Natural killer cell (primary cell): Measurements from ENCODE around the gene LHB. TPM values are rescaled to one million over a fixed set of nuclear protein-coding genes. Genes with fewer than 3 reads are reported as not detected.
"Not testable (repeated sequence)": the region's sequence is repeated elsewhere in the genome, so short reads cannot be mapped to it uniquely, and the experiment has no call there.

Experiments used
- ATAC-seq, 3 donors: fragments of 150-1000 bp in 2 of 3; fragments of 200-7000 bp in 1 of 3; cut with Tn5 transposase; 1 replicate in 1 of 3; 2 replicates in 2 of 3; pipeline ENCODE4 v1.10.0; 2021; ENCODE audit warnings: mild to moderate bottlenecking in 2 of 3, moderate library complexity in 2 of 3
- DNase-seq, 2 donors: peaks; one replicate each; pipeline versions ENCODE4 v3.0.0 to v3.0.0-alpha.2; 2013 to 2021; ENCODE audit warnings: mixed read lengths in 1 of 2
- H3K27ac ChIP-seq: one replicate; pipeline ENCODE4 v1.5.1; 2013; ENCODE audit warnings: mild to moderate bottlenecking, low read length
- H3K27me3 ChIP-seq: one replicate; pipeline ENCODE4 v1.6.1; 2013; ENCODE audit warnings: low read length; ENCODE audit not compliant: control insufficient read depth, insufficient read depth
- H3K36me3 ChIP-seq: one replicate; pipeline ENCODE4 v1.6.1; 2013; ENCODE audit warnings: low read length; ENCODE audit not compliant: control insufficient read depth, insufficient read depth
- H3K4me1 ChIP-seq: one replicate; pipeline ENCODE4 v1.6.1; 2013; ENCODE audit warnings: low read length; ENCODE audit not compliant: control insufficient read depth, insufficient read depth
- H3K4me3 ChIP-seq: one replicate; pipeline ENCODE4 v1.5.1; 2013; ENCODE audit warnings: low read length
- H3K9me3 ChIP-seq: one replicate; pipeline ENCODE4 v1.6.1; 2013; ENCODE audit warnings: low read length; ENCODE audit not compliant: control insufficient read depth, insufficient read depth
- H3K27ac Mint-ChIP-seq, 2 donors: one replicate each; pipeline ENCODE4 v1.8.0; 2022; ENCODE audit warnings: mild to moderate bottlenecking in 2 of 2, mixed read lengths in 2 of 2, moderate library complexity in 1 of 2
- H3K27me3 Mint-ChIP-seq, 2 donors: one replicate each; pipeline ENCODE4 v1.8.0; 2022; ENCODE audit warnings: low read depth in 2 of 2, mixed read lengths in 2 of 2
- H3K36me3 Mint-ChIP-seq: one replicate; pipeline ENCODE4 v1.8.0; 2022; ENCODE audit warnings: mixed read lengths
- H3K4me1 Mint-ChIP-seq, 2 donors: one replicate each; pipeline ENCODE4 v1.8.0; 2022; ENCODE audit warnings: mixed read lengths in 2 of 2
- H3K4me3 Mint-ChIP-seq: one replicate; pipeline ENCODE4 v1.8.0; 2022; ENCODE audit warnings: mild to moderate bottlenecking, moderate library complexity, mixed read lengths
- H3K9me3 Mint-ChIP-seq, 2 donors: one replicate each; pipeline ENCODE4 v1.8.0; 2022; ENCODE audit warnings: mixed read lengths in 2 of 2
- CTCF ChIP-seq: fragments of 200-600 bp; IDR thresholded peaks from one replicate; pipeline ENCODE4 v1.8.0; 2022; ENCODE audit warnings: antibody characterized with exemption
- WGBS: methylation state at CpG from one replicate; pipeline ENCODE4 v1.1.7; 2013; ENCODE audit warnings: missing lambda C conversion rate; ENCODE audit not compliant: insufficient coverage; 5-methylcytosine and 5-hydroxymethylcytosine counted together
- intact Hi-C: fragments of 100-400 bp; cut with micrococcal nuclease; formaldehyde crosslinking; loops from one replicate; pipeline ENCODE4 v1.14.2; 2022
- total RNA-seq, 4 donors: library from RNA; stranded (reverse); fragments of 120-200 nt in 1 of 4; gene quantifications; one replicate each; pipeline versions ENCODE4 v1.2.3 to v1.2.4, GENCODE V29; 2013 to 2022

LHB gene
- total RNA-seq, 3 donors from 2014 or later (not counting 1 experiment from before 2014, with no cell fraction given), result 1.4 TPM; not detected in 2

GRCh38 chr19:49029749-49030148 lies 12.9 kb upstream of the LHB start:
- H3K27me3 Mint-ChIP-seq, result not testable (repeated sequence)

GRCh38 chr19:49028686-49029085 lies 11.8 kb upstream of the LHB start:
- intact Hi-C loops, DNase-seq, H3K4me3 ChIP-seq, H3K36me3 Mint-ChIP-seq, H3K27me3 Mint-ChIP-seq, H3K36me3 ChIP-seq, H3K4me1 ChIP-seq, ATAC-seq, H3K4me1 Mint-ChIP-seq, H3K27ac Mint-ChIP-seq, H3K9me3 Mint-ChIP-seq, H3K9me3 ChIP-seq, H3K27me3 ChIP-seq, H3K4me3 Mint-ChIP-seq, H3K27ac ChIP-seq: not testable (repeated sequence)
- 88% methylated on average over 2 of the region's 9 CpGs for WGBS

More at GRCh38 chr19:49029749-49030148, 12.9 kb upstream of the LHB start:
- H3K4me3 Mint-ChIP-seq, H3K9me3 Mint-ChIP-seq, H3K9me3 ChIP-seq, DNase-seq, H3K27ac ChIP-seq, H3K4me3 ChIP-seq, intact Hi-C loops, H3K36me3 ChIP-seq, ATAC-seq, H3K27me3 ChIP-seq, H3K36me3 Mint-ChIP-seq, H3K4me1 ChIP-seq, H3K27ac Mint-ChIP-seq, H3K4me1 Mint-ChIP-seq: not testable (repeated sequence)
- 90% methylated on average over 12 of the region's 14 CpGs for WGBS

- H3K4me1 ChIP-seq, DNase-seq, H3K36me3 ChIP-seq, intact Hi-C loops, H3K4me1 Mint-ChIP-seq, ATAC-seq, H3K27ac Mint-ChIP-seq, H3K27me3 ChIP-seq, H3K4me3 ChIP-seq, H3K36me3 Mint-ChIP-seq, H3K27ac ChIP-seq, H3K9me3 Mint-ChIP-seq, H3K27me3 Mint-ChIP-seq, H3K9me3 ChIP-seq, H3K4me3 Mint-ChIP-seq: not testable (repeated sequence)
- whole genome bisulfite sequencing, result 90% methylated on average over 22 of the region's 23 CpGs
These were observed 8.7 kb upstream of the LHB start for GRCh38 chr19:49025599-49025998.

GRCh38 chr19:49025088-49025487 lies 8.2 kb upstream of the LHB start:
- H3K27ac Mint-ChIP-seq, H3K9me3 Mint-ChIP-seq, intact Hi-C loops, H3K4me3 Mint-ChIP-seq, H3K4me1 ChIP-seq, ATAC-seq, H3K9me3 ChIP-seq, H3K27me3 ChIP-seq, H3K4me3 ChIP-seq, DNase-seq, H3K27ac ChIP-seq, H3K36me3 Mint-ChIP-seq, H3K36me3 ChIP-seq, H3K4me1 Mint-ChIP-seq, H3K27me3 Mint-ChIP-seq: not testable (repeated sequence)
- WGBS, result no CpG with 5 or more reads among the region's 6 CpGs

GRCh38 chr19:49024233-49024632 lies 7.3 kb upstream of the LHB start, which contains the start of gene CGB3:
TSS of gene CGB3 (minus strand) at chr19:49024333. CDS start at chr19:49023971, 362 bp downstream.
- H3K9me3 ChIP-seq, ATAC-seq, H3K27ac Mint-ChIP-seq, H3K27me3 Mint-ChIP-seq, H3K9me3 Mint-ChIP-seq, DNase-seq, H3K27ac ChIP-seq, intact Hi-C loops, H3K4me3 ChIP-seq, H3K4me3 Mint-ChIP-seq, H3K36me3 Mint-ChIP-seq, H3K27me3 ChIP-seq, H3K36me3 ChIP-seq: not testable (repeated sequence)
- peaks cover 15% of the 10 kb centered on the region for H3K4me1 ChIP-seq
- no CpG with 5 or more reads among the region's 15 CpGs for WGBS
- peaks cover 7 to 14% of the 10 kb centered on the region in 2 donors for H3K4me1 Mint-ChIP-seq

- H3K4me3 Mint-ChIP-seq, result peak overlapping the region; percentile 5
- intact Hi-C loops, result no loop called here
These were observed 5.2 kb upstream of the LHB start for GRCh38 chr19:49022116-49022515.

More at GRCh38 chr19:49022116-49022515, 5.2 kb upstream of the LHB start:
- no peak overlapping the region for H3K27ac Mint-ChIP-seq
- H3K9me3 Mint-ChIP-seq, result no peaks in the 10 kb centered on the region
- no peaks in the 10 kb centered on the region for H3K36me3 Mint-ChIP-seq
- TF ChIP-seq CTCF, result no peak
- Histone ChIP-seq H3K27me3 (peaks cover 3% of the 10 kb centered on the region), H3K36me3 (no peaks in the 10 kb centered on the region), H3K4me3 (no peak overlapping the region), H3K27ac (no peak overlapping the region), H3K9me3 (no peaks in the 10 kb centered on the region), H3K4me1 (peaks cover 33% of the 10 kb centered on the region)
- ATAC-seq (no peak), DNase-seq (peak in 1 of 2 donors; percentile 2)
- peaks cover 0 to 7% of the 10 kb centered on the region in 2 donors for H3K27me3 Mint-ChIP-seq
- peaks cover 15 to 35% of the 10 kb centered on the region in 2 donors for H3K4me1 Mint-ChIP-seq
- WGBS, result 88% methylated on average over 9 of the region's 9 CpGs
